Stimulated activated CD4-positive, alpha-beta T cell treated with anti-CD3 and anti-CD28 coated beads, Interleukin-4, amount 100 ng/mL, for 1 hour (primary cell): ENCODE data around the gene STK35.

Experiments used
- DNase-seq: peaks from one replicate; pipeline ENCODE4 v3.0.0-alpha.2; 2020

The STK35 gene

GRCh38 chr20:2108498-2108897 lies 6.9 kb downstream of the STK35 start:
- DNase-seq = no peak

DNA sequence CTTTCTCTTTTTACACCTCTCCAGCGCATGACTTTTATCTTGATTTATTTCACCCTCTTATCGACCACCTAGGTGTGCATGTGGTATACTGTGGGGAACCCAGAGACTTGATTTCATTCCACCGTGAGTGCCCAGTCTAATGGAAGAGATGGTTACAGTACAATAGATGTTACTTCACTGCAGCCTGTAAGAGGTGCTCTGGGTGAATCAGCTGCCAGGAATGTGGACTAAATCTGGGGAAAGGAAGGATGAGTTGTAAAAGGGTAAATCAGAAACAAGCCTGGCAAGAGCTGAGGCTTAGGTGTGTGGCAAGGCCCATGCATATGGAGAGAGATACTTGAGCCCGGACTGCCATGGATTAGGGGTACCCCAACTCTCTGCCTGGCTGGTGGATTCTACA lies 7.4 kb downstream of the STK35 start:
- no peak for DNase-seq

DNA sequence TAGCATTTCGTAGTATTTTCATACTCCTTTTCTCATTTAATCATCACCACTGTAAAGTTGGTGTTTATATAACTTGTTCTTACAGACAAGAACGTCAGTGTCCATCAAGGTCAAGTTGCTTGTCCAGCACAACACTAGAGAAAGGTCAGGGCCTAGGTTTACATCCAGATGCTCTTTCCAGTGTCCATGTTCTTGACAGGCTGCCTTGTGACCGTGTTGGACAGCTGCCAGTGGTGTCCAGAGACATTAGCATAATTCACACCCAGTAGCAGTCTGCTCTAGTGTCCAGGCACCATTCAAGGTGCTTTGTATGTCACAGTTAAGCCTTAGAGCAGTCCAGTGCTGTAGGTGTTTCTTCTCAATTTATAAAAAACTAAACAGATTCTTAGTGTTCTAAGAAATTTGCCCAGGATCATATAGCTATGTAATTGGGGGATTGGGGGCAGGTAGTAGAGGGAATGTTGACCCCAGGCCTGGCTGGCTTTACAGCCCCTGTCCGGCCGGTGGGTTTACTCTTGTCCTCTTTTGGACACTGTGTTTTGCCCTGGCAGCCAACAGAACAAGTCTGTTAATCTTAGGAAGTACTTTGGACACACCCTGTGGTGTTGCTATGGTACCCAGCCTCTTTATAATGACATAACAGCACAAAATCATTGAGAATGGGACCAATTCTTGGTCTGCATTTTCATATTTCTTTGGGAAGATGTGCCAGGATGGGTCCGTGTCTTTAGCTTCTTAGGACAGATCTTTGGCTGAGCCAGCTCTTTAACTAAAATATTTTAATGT lies 8.0 kb downstream of the STK35 start:
- no peak for DNase-seq

- no peak for DNase-seq
Observed at GRCh38 chr20:2112910-2113309, 11.3 kb downstream of the STK35 start.

GRCh38 chr20:2114127-2114959 lies 12.7 kb downstream of the STK35 start:
- DNase-seq = no peak

- DNase-seq = no peak
Observed at GRCh38 chr20:2114990-2115681, 13.5 kb downstream of the STK35 start.

- no peak for DNase-seq
Observed at GRCh38 chr20:2116170-2116940, 14.7 kb downstream of the STK35 start.

GRCh38 chr20:2118783-2119182 lies 17.2 kb downstream of the STK35 start:
- no peak for DNase-seq

DNA sequence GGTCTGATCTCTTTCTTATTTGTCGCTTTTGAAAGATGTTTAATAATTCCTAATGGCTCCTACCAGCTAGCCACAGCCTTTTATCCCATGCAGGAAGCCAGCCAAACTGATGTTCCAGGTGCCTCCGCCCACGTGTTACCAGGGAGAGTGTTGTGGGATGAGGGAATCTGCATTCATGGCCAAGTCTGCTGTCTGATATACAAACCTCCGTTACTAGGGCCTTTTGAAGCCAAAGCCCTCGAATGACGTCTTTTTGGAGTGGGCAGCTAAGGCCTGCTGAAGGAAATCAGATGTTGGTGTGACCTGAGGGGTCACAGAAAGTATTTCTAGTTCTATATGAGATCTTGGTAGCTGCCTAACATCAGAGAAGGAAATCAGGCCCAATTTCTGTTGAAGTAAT lies 21.3 kb downstream of the STK35 start:
- DNase-seq = no peak

DNA sequence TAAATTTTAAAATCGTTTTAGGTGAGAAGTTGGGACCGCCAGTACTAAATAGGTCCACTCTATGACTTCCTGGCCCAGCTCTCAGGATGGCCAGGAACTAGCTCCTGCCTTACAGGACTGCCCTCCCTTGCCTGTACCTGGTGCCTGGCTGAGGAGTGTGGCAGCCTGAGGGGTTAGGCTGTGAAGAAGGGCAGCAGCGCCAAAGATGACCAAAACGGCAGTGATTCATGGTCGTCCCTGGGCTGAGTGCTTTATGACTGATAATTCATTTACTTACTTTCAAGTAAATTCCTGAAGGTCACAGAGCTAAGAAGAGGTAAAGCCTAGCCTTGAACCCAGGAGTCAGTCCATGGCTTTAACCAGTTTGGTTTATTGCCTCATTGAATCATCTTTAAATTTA lies 22.1 kb downstream of the STK35 start:
- DNase-seq = no peak

DNA sequence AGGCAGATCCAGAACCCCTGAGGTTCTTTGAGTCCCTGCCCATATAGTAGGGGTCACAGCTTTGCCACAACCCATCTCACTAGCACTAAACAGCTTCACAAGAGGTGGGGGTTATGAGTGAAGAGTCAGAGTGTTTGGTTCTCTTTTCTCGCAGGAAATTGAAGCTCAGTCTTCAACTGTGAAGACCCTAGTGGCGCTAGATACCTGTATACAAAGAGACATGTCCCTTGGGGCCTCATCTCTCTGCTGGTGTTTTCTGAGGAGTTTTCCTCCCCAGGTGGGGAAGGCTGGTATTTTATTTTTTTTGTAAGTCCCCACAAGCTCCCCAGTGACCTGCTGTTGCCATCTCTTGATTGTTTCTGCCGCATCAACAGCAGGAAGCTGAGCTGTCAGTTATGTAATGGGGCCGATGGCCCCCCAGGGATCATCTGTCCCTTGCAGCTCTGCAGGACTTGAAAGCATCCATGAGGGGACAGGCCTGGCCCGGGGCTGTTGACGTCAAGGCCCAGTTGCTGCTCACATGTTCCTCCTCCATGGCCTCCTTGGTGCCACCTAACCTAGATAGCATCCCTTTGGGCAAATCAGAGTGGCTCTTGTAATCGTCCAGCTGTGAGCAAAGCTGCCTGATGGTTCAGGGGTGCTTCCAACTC lies 23.1 kb downstream of the STK35 start:
- DNase-seq = no peak

GRCh38 chr20:2125474-2126112 lies 24.0 kb downstream of the STK35 start:
- no peak for DNase-seq

DNA sequence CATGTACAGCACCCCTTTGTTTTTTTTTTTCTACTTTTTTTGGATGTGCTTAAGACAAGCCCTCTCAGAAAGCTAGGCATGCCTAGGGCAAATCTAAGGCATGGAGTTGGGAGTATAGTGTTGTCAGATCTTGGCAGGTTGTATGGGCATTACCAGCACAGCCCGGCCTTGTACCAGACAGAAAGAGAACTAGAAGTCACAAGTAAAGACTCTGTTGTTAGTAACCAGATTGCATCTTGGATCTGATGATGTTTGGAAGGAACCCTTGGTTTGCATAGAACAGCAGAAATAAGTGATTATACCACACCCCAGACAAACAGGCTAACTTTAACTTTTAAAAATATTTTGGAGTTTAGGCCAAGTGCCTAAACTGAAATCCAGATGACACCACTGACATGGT lies 25.6 kb downstream of the STK35 start:
- DNase-seq = no peak

GRCh38 chr20:2128542-2128941 lies 26.9 kb downstream of the STK35 start:
- no peak for DNase-seq

GRCh38 chr20:2130062-2130591 lies 28.5 kb downstream of the STK35 start:
- no peak for DNase-seq

- DNase-seq = no peak
Observed at GRCh38 chr20:2130683-2131082, 29.1 kb downstream of the STK35 start.

DNA sequence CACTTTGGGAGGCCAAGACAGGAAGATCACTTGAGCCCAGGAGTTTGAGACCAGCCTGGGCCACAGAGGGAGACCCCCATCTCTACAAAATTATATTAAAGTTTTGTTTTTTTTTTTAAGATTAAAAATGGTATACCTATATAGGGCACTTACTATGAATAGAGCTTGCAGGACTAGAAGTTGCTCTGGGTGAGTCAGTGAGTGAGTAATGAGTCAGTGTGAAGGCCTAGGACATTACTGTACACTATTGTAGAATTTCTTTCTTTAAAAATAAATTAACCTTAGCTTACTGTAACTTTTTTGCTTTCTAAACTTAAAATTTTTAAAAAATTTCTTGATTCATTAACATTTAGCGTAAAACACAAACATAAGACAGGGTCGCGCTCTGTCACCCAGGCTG lies 29.7 kb downstream of the STK35 start:
- no peak for DNase-seq

DNA sequence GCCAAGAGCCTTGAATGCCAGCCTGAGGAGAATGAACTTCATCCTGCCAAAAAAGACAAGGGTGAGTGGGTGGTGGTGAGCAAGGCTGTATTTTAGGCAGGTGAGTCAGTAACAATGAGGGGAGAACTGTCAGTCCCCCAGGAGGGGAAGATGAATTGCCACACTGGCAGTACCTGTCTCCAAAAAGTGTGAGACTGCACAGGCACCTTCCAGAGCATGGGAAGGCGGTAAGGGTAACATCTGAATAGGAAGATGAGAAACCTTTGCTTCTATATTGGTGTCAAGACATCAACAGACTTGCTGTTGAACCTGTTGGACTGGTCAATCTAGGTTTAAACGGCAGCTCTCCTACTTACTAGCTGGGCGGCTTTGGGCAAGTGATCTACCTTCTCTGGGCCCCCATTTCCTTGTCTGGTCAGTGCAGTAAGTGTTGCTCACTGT lies 30.9 kb downstream of the STK35 start:
- no peak for DNase-seq

- DNase-seq = no peak
Observed at GRCh38 chr20:2133318-2134183, 31.9 kb downstream of the STK35 start.

DNA sequence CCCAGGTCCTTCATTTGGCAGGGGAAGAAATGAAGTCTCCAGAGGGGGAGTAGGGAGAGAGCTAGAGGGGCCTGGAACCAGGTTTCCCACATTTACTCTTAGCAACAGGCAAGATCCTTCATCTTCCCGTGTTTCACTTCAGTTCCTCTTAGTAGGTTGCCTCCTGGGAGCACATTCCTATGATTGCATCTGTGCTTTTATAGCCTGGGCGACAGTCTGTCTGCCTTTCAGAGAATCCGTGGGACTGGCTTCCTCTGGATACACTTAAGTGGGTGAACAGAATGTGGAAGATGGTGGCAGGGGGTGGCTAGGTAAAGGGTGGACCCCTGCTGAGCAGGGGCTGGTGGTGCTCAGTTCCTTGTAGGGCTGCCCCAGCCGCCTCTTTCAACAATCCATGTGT lies 33.4 kb downstream of the STK35 start:
- DNase-seq = no peak

GRCh38 chr20:2136275-2136674 lies 34.6 kb downstream of the STK35 start:
- no peak for DNase-seq
